ENCODE measurements around the gene COQ8A.

COQ8A gene

DNA sequence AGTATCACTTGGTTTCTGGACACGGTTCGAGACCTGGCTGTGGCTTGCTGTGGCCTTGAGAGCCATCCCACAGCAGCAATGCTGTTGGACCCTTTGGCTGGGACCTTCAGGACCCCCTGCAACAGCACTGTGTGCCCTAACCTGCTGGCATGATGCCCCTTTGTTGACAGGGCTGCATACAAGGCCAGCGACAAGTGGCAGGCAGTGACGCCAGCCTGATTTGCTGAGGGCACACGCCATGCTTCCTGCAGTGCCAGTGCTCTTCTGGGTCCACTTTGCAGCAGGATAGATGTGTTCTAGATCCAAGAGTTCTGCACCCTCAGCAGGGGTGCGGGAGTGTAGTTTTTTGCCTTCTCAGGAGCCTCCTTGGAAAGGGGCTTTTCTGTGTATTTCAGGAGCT is 32.8 kb downstream of the COQ8A start:
- TF ChIP-seq, protein P1, sequence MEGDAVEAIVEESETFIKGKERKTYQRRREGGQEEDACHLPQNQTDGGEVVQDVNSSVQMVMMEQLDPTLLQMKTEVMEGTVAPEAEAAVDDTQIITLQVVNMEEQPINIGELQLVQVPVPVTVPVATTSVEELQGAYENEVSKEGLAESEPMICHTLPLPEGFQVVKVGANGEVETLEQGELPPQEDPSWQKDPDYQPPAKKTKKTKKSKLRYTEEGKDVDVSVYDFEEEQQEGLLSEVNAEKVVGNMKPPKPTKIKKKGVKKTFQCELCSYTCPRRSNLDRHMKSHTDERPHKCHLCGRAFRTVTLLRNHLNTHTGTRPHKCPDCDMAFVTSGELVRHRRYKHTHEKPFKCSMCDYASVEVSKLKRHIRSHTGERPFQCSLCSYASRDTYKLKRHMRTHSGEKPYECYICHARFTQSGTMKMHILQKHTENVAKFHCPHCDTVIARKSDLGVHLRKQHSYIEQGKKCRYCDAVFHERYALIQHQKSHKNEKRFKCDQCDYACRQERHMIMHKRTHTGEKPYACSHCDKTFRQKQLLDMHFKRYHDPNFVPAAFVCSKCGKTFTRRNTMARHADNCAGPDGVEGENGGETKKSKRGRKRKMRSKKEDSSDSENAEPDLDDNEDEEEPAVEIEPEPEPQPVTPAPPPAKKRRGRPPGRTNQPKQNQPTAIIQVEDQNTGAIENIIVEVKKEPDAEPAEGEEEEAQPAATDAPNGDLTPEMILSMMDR (IDR thresholded peaks at IDR 0.05; ENCODE audit: borderline replicate concordance, insufficient read depth, low read depth, low read length), result no peak
- no peak overlapping the region for H3K4me3 ChIP-seq (ENCODE audit: low read depth, low read length)

DNA sequence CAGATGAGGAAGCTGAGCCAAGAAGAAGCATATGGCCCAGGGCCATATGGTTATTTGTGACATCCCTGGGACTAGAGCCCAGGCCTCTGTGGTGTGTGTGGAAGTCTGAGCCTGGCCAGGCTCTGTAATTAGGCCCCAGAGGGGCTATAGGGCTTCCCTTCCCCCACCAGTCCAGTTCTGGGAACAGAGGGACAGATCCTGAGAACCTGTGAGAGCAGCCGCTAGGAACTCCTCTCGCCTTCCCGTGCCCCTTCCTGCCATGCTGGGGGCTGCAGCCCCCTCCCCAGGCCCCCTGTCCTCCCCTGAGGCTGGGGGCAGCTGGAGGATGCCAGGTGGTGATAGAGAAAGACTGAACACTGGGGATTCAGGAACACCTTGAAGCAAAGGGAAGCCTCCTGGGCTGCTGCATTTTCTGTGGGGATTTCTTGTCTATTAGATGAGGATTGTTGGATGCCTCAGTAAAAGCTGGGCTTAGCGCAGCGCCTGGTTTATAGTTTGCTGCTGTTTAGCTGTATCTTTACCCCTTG is 33.3 kb downstream of the COQ8A start:
- no peak overlapping the region for H3K4me3 ChIP-seq (ENCODE audit: low read depth, low read length)
- TF ChIP-seq, protein P1 (IDR thresholded peaks at IDR 0.05; ENCODE audit: borderline replicate concordance, insufficient read depth, low read depth, low read length), result no peak

DNA sequence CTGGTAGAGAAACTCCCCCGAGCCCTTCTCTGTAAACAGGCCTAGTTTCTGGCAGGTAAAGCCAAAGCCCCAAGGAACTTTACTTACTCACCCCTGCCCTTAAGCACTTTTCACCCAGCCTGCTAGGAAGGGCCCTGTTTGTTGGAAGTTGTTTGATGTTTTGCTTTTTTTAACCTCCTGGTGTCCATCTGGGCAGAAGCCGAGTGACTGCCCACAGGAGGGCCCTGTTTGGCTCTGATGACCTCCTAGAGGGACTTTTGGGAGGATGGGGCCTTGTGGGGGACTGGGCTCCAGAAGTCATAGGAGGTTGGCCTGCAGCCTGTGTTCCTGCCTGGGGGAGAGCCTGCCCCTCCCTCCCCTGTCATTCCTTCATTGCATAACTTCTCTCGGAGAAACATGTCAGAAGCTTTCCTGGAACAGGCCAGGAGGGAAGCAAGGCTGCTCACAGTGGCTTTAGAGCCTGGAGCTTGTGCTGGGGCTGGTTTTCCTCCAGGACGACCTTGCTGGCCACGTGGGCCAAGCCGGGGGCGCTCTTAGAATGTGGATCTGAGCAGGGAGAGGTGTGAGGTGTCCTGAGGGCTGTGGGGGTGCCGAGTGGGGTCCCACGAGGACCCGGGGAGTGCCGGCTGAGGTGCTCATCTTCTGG is 33.9 kb downstream of the COQ8A start:
- TF ChIP-seq, protein P1 (IDR thresholded peaks at IDR 0.05; ENCODE audit: borderline replicate concordance, insufficient read depth, low read depth, low read length), result no peak
- no peak overlapping the region for H3K4me3 ChIP-seq (ENCODE audit: low read depth, low read length)

DNA sequence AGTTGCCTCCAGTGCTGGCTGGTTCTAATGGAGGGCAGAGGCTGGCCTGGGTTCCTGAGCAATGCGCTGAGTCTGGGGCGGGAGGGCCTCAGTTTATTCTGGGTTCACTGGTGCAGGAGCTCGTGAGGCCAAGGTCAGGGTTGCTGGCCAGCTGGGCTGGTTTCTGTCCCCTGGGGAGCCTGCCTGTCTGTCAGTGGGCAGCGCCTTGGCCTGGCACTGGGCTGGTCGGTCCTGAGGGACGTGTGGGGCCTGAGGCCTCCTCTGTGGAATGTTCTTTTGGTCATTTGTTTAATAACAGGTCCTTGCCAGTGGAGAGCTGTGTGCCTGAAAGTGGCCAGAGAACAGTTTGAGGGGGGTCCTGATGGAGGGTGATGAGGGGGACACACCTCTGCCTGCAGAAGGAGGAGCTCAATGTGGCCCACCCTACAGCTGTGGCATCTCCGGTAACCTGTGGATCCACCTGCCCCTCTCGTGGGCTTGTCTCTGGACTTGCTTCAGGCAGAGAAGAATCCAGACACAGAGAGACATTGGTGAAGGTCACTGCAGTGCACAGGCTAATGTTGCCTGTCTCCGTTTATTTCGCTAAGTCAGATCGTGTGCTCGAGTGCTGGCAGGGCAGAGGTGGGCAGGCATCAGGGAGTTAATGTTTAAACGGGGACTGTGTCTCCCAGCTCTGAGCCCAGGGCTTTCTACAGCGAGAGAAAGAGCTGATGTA is 34.6 kb downstream of the COQ8A start:
- no peak overlapping the region for H3K4me3 ChIP-seq (ENCODE audit: low read depth, low read length)
- TF ChIP-seq, protein P1 (IDR thresholded peaks at IDR 0.05; ENCODE audit: borderline replicate concordance, insufficient read depth, low read depth, low read length), result no peak

DNA sequence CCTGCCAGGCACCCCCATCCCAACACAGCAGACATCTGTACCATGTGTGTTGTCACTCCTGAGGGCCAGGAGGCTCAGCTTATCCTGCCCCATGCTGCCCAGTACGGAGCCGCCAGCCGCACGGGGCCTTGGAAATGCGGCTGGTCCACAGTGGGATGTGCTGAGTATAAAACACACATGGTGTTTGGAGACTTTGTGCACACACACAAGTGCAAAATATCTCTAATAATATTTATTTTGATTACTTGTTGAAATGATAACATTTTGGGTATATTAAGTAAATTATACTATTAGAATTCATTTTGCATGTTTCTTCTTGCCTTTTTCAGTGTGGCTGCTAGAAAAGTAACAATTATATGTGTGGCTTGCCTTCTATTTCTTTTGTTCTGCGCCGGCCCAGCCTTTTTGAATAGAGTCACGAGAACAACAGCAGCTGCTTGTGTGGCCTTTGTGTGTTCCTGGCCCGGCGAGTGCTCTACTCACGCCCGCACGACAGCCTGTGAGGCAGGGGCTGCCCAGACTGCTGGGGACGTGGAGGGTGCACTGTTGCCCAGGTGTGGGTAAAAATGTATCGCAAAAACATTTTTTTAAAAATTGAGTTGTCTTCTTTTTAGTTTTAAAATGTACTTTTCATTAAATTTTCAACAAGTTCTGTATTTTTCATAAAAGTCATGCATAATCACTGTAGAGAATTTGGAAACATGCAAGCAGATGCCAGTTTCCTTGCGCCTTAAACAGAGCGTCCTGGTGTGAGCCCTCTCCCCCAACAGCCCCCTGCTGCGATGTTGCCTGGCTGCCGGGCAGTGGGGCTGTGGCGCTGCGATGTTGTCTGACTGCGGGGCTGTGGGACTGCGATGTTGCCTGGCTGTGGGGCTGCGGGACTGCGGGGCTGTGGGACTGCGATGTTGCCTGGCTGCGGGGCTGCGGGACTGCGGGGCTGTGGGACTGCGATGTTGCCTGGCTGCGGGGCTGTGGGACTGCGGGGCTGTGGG is 35.5 kb downstream of the COQ8A start:
- TF ChIP-seq, protein P1 (IDR thresholded peaks at IDR 0.05; ENCODE audit: borderline replicate concordance, insufficient read depth, low read depth, low read length), result no peak

DNA sequence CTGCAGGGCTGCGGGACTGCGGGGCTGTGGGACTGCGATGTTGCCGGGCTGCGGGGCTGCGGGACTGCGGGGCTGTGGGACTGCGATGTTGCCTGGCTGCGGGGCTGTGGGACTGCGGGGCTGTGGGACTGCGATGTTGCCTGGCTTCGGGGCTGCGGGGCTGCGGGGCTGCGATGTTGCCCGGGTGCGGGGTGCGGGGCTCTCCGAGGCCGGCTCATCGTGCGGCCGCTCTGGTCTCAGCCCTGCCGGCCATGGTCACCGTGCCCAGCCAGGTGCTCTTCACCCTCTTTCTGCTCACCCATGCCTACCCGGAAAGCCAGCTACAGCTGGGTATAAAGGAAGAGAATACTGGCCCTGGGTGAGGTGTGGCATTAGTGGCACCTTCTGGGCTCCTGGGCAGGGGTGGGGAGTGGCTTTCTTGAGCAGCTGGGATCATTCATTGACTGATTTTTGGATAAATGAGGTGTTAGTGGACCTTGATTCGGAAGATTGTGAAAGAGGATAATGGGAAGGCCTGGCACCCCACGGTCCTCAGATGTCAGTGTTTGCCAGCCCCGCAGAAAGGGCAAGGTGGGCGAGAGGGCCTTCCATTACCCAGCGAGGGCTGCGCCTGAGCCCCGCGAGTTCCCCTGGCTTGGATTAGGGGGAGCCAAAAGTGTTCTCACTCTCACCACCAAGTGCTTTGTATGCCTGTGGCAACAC is 36.3 kb downstream of the COQ8A start:
- TF ChIP-seq, protein P1 (IDR thresholded peaks at IDR 0.05; ENCODE audit: borderline replicate concordance, insufficient read depth, low read depth, low read length), result no peak
- H3K4me3 ChIP-seq (ENCODE audit: low read depth, low read length), result no peak overlapping the region

More for the DNA sequence above, 35.5 kb downstream of the COQ8A start:
- H3K4me3 ChIP-seq (ENCODE audit: low read depth, low read length), result no peak overlapping the region
